Measurements from ENCODE around the gene FBXO24. TPM values are rescaled to one million over a fixed set of nuclear protein-coding genes. Genes with fewer than 3 reads are reported as not detected.
A peak's percentile ranks its signal among the peaks of the same experiment; 100 is the strongest.

FBXO24 gene
- polyA plus RNA-seq, 1 of the 3 experiments (the other 2 are of a cell fraction) = 0.94 TPM

- TF ChIP-seq, protein P1, sequence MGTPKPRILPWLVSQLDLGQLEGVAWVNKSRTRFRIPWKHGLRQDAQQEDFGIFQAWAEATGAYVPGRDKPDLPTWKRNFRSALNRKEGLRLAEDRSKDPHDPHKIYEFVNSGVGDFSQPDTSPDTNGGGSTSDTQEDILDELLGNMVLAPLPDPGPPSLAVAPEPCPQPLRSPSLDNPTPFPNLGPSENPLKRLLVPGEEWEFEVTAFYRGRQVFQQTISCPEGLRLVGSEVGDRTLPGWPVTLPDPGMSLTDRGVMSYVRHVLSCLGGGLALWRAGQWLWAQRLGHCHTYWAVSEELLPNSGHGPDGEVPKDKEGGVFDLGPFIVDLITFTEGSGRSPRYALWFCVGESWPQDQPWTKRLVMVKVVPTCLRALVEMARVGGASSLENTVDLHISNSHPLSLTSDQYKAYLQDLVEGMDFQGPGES (IDR thresholded peaks at IDR 0.05; ENCODE audit: low read depth, low read length) = no peak
- TF ChIP-seq MAX (IDR thresholded peaks at IDR 0.05; ENCODE audit: low read depth) = peak; percentile 34; the same call in 1 of the 2 replicates
- TF ChIP-seq RAD21 (IDR thresholded peaks at IDR 0.05; ENCODE audit: low read length) = no peak
- no peak for TF ChIP-seq GATA2 (CRISPR knock-in tag; IDR thresholded peaks at IDR 0.05)
- TF ChIP-seq EP300 (IDR thresholded peaks at IDR 0.05; ENCODE audit: borderline replicate concordance in 1 of 2, low read depth in 1 of 2, low read length in 1 of 2) = peak in 1 of 2 experiments; percentile 39; a peak in 1 of 4 replicates
- no peak for TF ChIP-seq RFX5 (IDR thresholded peaks at IDR 0.05; ENCODE audit: low read length)
- TF ChIP-seq RCOR1 (IDR thresholded peaks at IDR 0.05; ENCODE audit: low read length) = no peak
- no peak for TF ChIP-seq FOXM1 (IDR thresholded peaks at IDR 0.05; ENCODE audit: low read depth)
- peak; percentile 37; the same call in 1 of the 2 replicates for TF ChIP-seq TCF12 (IDR thresholded peaks at IDR 0.05)
- TF ChIP-seq, protein P2, sequence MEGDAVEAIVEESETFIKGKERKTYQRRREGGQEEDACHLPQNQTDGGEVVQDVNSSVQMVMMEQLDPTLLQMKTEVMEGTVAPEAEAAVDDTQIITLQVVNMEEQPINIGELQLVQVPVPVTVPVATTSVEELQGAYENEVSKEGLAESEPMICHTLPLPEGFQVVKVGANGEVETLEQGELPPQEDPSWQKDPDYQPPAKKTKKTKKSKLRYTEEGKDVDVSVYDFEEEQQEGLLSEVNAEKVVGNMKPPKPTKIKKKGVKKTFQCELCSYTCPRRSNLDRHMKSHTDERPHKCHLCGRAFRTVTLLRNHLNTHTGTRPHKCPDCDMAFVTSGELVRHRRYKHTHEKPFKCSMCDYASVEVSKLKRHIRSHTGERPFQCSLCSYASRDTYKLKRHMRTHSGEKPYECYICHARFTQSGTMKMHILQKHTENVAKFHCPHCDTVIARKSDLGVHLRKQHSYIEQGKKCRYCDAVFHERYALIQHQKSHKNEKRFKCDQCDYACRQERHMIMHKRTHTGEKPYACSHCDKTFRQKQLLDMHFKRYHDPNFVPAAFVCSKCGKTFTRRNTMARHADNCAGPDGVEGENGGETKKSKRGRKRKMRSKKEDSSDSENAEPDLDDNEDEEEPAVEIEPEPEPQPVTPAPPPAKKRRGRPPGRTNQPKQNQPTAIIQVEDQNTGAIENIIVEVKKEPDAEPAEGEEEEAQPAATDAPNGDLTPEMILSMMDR (IDR thresholded peaks at IDR 0.05) = peak; percentile 59
Measured at GRCh38 chr7:100604028-100604975, 18.2 kb downstream of the FBXO24 start (continued).

GRCh38 chr7:100604976-100605911 lies 19.1 kb downstream of the FBXO24 start:
- peak overlapping the region; percentile 62 to 67 for H3K4me3 ChIP-seq (ENCODE audit: low read depth in 2 of 2, low read length in 1 of 2)
- no peak overlapping the region; the same call in 1 of the 2 replicates for H2AFZ ChIP-seq (ENCODE audit: low read depth)
- TF ChIP-seq GATA2 (CRISPR knock-in tag; IDR thresholded peaks at IDR 0.05) (no peak), SIN3A (IDR thresholded peaks at IDR 0.05; ENCODE audit: borderline replicate concordance, low read depth, low read length) (no peak), FOSL2 (IDR thresholded peaks at IDR 0.05; ENCODE audit: borderline replicate concordance, low read depth) (no peak), RXRA (IDR thresholded peaks at IDR 0.05; ENCODE audit: borderline replicate concordance, low read depth) (no peak), RCOR1 (IDR thresholded peaks at IDR 0.05; ENCODE audit: low read length) (no peak), NFIC (IDR thresholded peaks at IDR 0.05; ENCODE audit: borderline replicate concordance) (no peak), YY1 (IDR thresholded peaks at IDR 0.05; ENCODE audit: low read depth) (no peak), USF2 (IDR thresholded peaks at IDR 0.05; ENCODE audit: borderline replicate concordance, low read depth, low read length) (no peak), JUND (IDR thresholded peaks at IDR 0.05) (no peak), MAX (IDR thresholded peaks at IDR 0.05; ENCODE audit: low read depth) (no peak), RFX5 (IDR thresholded peaks at IDR 0.05; ENCODE audit: low read length) (no peak)
- TF ChIP-seq, protein P2 (IDR thresholded peaks at IDR 0.05) = no peak
- TF ChIP-seq, protein P1 (IDR thresholded peaks at IDR 0.05; ENCODE audit: low read depth, low read length) = no peak

More at GRCh38 chr7:100604976-100605911, 19.1 kb downstream of the FBXO24 start:
- H3K4me2 ChIP-seq = peak overlapping the region; percentile 97
- 78% methylated on average over 66 of the region's 68 CpGs for WGBS (ENCODE audit: low lambda C conversion rate)
- ChIA-PET CTCF (interaction anchor here (0.6 to 5.4 kb wide), 14 partner anchors 10 to 140 kb away, joined by 3 to 62 read pairs (median 4); partner anchors contain the start of genes ACTL6B, FBXO24 and LRCH4), POLR2A (interaction anchor here (1.5 to 3.7 kb wide), 3 partner anchors 16 to 68 kb away, joined by 4 to 16 read pairs (median 5); partner anchors contain the start of genes ACTL6B and GNB2)
- no peaks in the 10 kb centered on the region for H3K9me2 ChIP-seq
- DNase-seq = no peak
- H3K27me3 ChIP-seq (ENCODE audit: insufficient read depth) = no peaks in the 10 kb centered on the region
- H3K36me3 ChIP-seq (replicated peaks in 1 of 2; ENCODE audit: control insufficient read depth in 1 of 2, insufficient read depth in 2 of 2, low read length in 1 of 2) = peaks cover 27 to 32% of the 10 kb centered on the region in 2 experiments
- peak overlapping the region; percentile 37 to 77; a peak in 3 of 4 replicates for H3K27ac ChIP-seq (ENCODE audit: low read depth in 2 of 2, low read length in 1 of 2)
- peaks cover 18% of the 10 kb centered on the region for H3K79me2 ChIP-seq (ENCODE audit: insufficient read depth)
- no peaks in the 10 kb centered on the region for H3K9me3 ChIP-seq
- H3K4me1 ChIP-seq (ENCODE audit: control insufficient read depth in 1 of 2, insufficient read depth in 2 of 2, low read depth in 1 of 2, low read length in 1 of 2) = peaks cover 10 to 20% of the 10 kb centered on the region in 2 experiments; a peak in 3 of 4 replicates
- 0 out of 2 replicates have a peak overlapping the region, but pooled peaks have one; percentile 39 for H3K9ac ChIP-seq
- H3F3A ChIP-seq (replicated peaks; ENCODE audit: insufficient read depth) = peaks cover 49% of the 10 kb centered on the region
- H4K20me1 ChIP-seq (ENCODE audit: insufficient read depth) = no peaks in the 10 kb centered on the region
